ENCODE data around the gene HRC. TPM values are rescaled to one million over a fixed set of nuclear protein-coding genes. Genes with fewer than 3 reads are reported as not detected.
A peak's percentile ranks its signal among the peaks of the same experiment; 100 is the strongest.
"Not testable (repeated sequence)": the region's sequence is repeated elsewhere in the genome, so short reads cannot be mapped to it uniquely, and the experiment has no call there.

Gene HRC
- total RNA-seq, 1 experiment from 2014 or later, result not detected

- DNase-seq (ENCODE audit: low read depth), result no peak
Measured at GRCh38 chr19:49136771-49137171, 18.4 kb downstream of the HRC start.

GRCh38 chr19:49135686-49136085 is 19.5 kb downstream of the HRC start:
- DNase-seq (ENCODE audit: low read depth), result no peak

GRCh38 chr19:49133621-49134454 is 21.4 kb downstream of the HRC start:
- no peak for DNase-seq (ENCODE audit: low read depth)

GRCh38 chr19:49132974-49133609 is 22.1 kb downstream of the HRC start:
- DNase-seq (ENCODE audit: low read depth), result no peak

GRCh38 chr19:49130325-49130724 is 24.9 kb downstream of the HRC start:
- DNase-seq (ENCODE audit: low read depth), result no peak

GRCh38 chr19:49129238-49129583 is 26.0 kb downstream of the HRC start:
- DNase-seq (ENCODE audit: low read depth), result no peak

- DNase-seq (ENCODE audit: low read depth), result no peak
Measured at GRCh38 chr19:49128545-49129237, 26.5 kb downstream of the HRC start.

GRCh38 chr19:49127674-49128544 is 27.3 kb downstream of the HRC start:
- DNase-seq (ENCODE audit: low read depth), result peak; percentile 98

- not testable (repeated sequence) for DNase-seq (ENCODE audit: low read depth)
Measured at GRCh38 chr19:49127225-49127624, 28.0 kb downstream of the HRC start.

- DNase-seq (ENCODE audit: low read depth), result no peak
Measured at GRCh38 chr19:49126575-49126974, 28.6 kb downstream of the HRC start.

- no peak for DNase-seq (ENCODE audit: low read depth)
Measured at GRCh38 chr19:49125025-49125731, 30.0 kb downstream of the HRC start.

GRCh38 chr19:49123285-49123684 is 31.9 kb downstream of the HRC start:
- not testable (repeated sequence) for DNase-seq (ENCODE audit: low read depth)

- DNase-seq (ENCODE audit: low read depth), result not testable (repeated sequence)
Measured at GRCh38 chr19:49121841-49122240, 33.4 kb downstream of the HRC start.

- no peak for DNase-seq (ENCODE audit: low read depth)
Measured at GRCh38 chr19:49120868-49121267, 34.3 kb downstream of the HRC start.

GRCh38 chr19:49120325-49120683 is 34.9 kb downstream of the HRC start:
- DNase-seq (ENCODE audit: low read depth), result no peak

- peak; percentile 72 for DNase-seq (ENCODE audit: low read depth)
Measured at GRCh38 chr19:49119411-49120324, 35.5 kb downstream of the HRC start, which contains the start of gene PPFIA3. TSS of gene PPFIA3 (plus strand) at chr19:49119544. CDS start at chr19:49127874, 8,330 bp downstream.

GRCh38 chr19:49118565-49119410 is 36.4 kb downstream of the HRC start, which contains the start of gene C19orf73:
TSS of gene C19orf73 (minus strand) at chr19:49119143. CDS start at chr19:49119022, 121 bp downstream.
- peak; percentile 97 for DNase-seq (ENCODE audit: low read depth)

- DNase-seq (ENCODE audit: low read depth), result no peak
Measured at GRCh38 chr19:49117677-49118564, 37.3 kb downstream of the HRC start.
